Liver (tissue), 9 donors: ENCODE data around the gene SPIRE2. TPM values are rescaled to one million over a fixed set of nuclear protein-coding genes. Genes with fewer than 3 reads are reported as not detected.

Source experiments
- DNase-seq: peaks from one replicate; pipeline ENCODE4 v3.0.0-alpha.2; 2017; ENCODE audit warnings: low spot score
- H3K27ac ChIP-seq, 2 donors: one replicate each; pipeline ENCODE4 v1.7.0; 2013; ENCODE audit warnings: inconsistent platforms in 2 of 2, low read length in 2 of 2, control low read depth in 1 of 2, low read depth in 1 of 2, mild to moderate bottlenecking in 1 of 2
- H3K27me3 ChIP-seq, 4 donors: one replicate each; pipeline versions ENCODE4 v1.6.1 to v1.7.0; 2013; ENCODE audit warnings: low read length in 3 of 4, inconsistent platforms in 1 of 4, mild to moderate bottlenecking in 1 of 4, moderate library complexity in 1 of 4; ENCODE audit not compliant: control insufficient read depth in 4 of 4, insufficient read depth in 4 of 4
- H3K36me3 ChIP-seq, 4 donors: one replicate each; pipeline versions ENCODE4 v1.6.1 to v1.7.0; 2013; ENCODE audit warnings: low read length in 3 of 4, mild to moderate bottlenecking in 3 of 4, low read depth in 1 of 4, moderate library complexity in 1 of 4; ENCODE audit not compliant: control insufficient read depth in 4 of 4, insufficient read depth in 3 of 4
- H3K4me1 ChIP-seq, 4 donors: one replicate each; pipeline versions ENCODE4 v1.6.1 to v1.7.0; 2013; ENCODE audit warnings: low read length in 3 of 4, mild to moderate bottlenecking in 3 of 4, moderate library complexity in 1 of 4; ENCODE audit not compliant: control insufficient read depth in 4 of 4, insufficient read depth in 4 of 4
- H3K4me3 ChIP-seq, 3 donors: one replicate each; pipeline versions ENCODE4 v1.6.1 to v1.7.0; 2013; ENCODE audit warnings: low read length in 3 of 3, control low read depth in 1 of 3, low read depth in 1 of 3, mild to moderate bottlenecking in 1 of 3
- H3K9ac ChIP-seq, 2 donors: one replicate each; pipeline ENCODE4 v1.7.0; 2013; ENCODE audit warnings: low read length in 2 of 2, mild to moderate bottlenecking in 2 of 2, moderate library complexity in 2 of 2, control low read depth in 1 of 2, low read depth in 1 of 2
- H3K9me3 ChIP-seq, 4 donors: one replicate each; pipeline versions ENCODE4 v1.6.1 to v1.7.0; 2013; ENCODE audit warnings: low read length in 3 of 4; ENCODE audit not compliant: control insufficient read depth in 4 of 4
- ATF3 ChIP-seq: IDR thresholded peaks from 2 replicates; pipeline ENCODE4 v1.6.1; 2016; ENCODE audit warnings: antibody characterized with exemption
- CTCF ChIP-seq: fragments of 150-350 bp; IDR thresholded peaks from 2 replicates; pipeline ENCODE4 v1.5.1; 2017; ENCODE audit warnings: improper control_type of control experiment, low read depth, low read length; ENCODE audit not compliant: missing input control
- EGR1 ChIP-seq, 2 donors: IDR thresholded peaks; 2 replicates each; pipeline ENCODE4 v1.6.1; 2016 to 2018; ENCODE audit warnings: antibody characterized with exemption in 2 of 2, low read depth in 2 of 2
- FOXA1 ChIP-seq: IDR thresholded peaks from 2 replicates; pipeline ENCODE4 v1.6.1; 2016; ENCODE audit warnings: antibody characterized with exemption
- FOXA2 ChIP-seq: IDR thresholded peaks from 2 replicates; pipeline ENCODE4 v1.6.1; 2016; ENCODE audit warnings: antibody characterized with exemption
- GABPA ChIP-seq, 2 donors: IDR thresholded peaks in 1 of 2; conservative IDR thresholded peaks in 1 of 2; 2 replicates each; pipeline ENCODE4 v1.6.1; 2016; ENCODE audit warnings: antibody characterized with exemption in 2 of 2, mild to moderate bottlenecking in 1 of 2, moderate library complexity in 1 of 2
- HNF4A ChIP-seq, 2 donors: conservative IDR thresholded peaks; 2 replicates each; pipeline ENCODE4 v1.6.1; 2016; ENCODE audit warnings: antibody characterized with exemption in 2 of 2, mild to moderate bottlenecking in 2 of 2
- HNF4G ChIP-seq: IDR thresholded peaks from 2 replicates; pipeline ENCODE4 v1.6.1; 2016; ENCODE audit warnings: antibody characterized with exemption
- JUND ChIP-seq, 2 donors: IDR thresholded peaks; 2 replicates each; pipeline ENCODE4 v1.6.1; 2016; ENCODE audit warnings: antibody characterized with exemption in 2 of 2
- MAX ChIP-seq: IDR thresholded peaks from 2 replicates; pipeline ENCODE4 v1.6.1; 2016; ENCODE audit warnings: antibody characterized with exemption
- NR2F2 ChIP-seq: IDR thresholded peaks from 2 replicates; pipeline ENCODE4 v1.6.1; 2016; ENCODE audit warnings: antibody characterized with exemption
- RAD21 ChIP-seq, 2 donors: IDR thresholded peaks; 2 replicates each; pipeline ENCODE4 v1.6.1; 2016; ENCODE audit warnings: antibody characterized with exemption in 2 of 2, mild to moderate bottlenecking in 2 of 2
- REST ChIP-seq: IDR thresholded peaks from 2 replicates; pipeline ENCODE4 v1.6.1; 2016; ENCODE audit warnings: antibody characterized with exemption, mild to moderate bottlenecking
- RXRA ChIP-seq, 2 donors: IDR thresholded peaks; 2 replicates each; pipeline ENCODE4 v1.6.1; 2017 to 2018; ENCODE audit warnings: antibody characterized with exemption in 2 of 2, mild to moderate bottlenecking in 1 of 2
- SP1 ChIP-seq: IDR thresholded peaks from 2 replicates; pipeline ENCODE4 v1.6.1; 2018; ENCODE audit warnings: antibody characterized with exemption, mild to moderate bottlenecking
- TAF1 ChIP-seq: conservative IDR thresholded peaks from 2 replicates; pipeline ENCODE4 v1.6.1; 2016; ENCODE audit warnings: antibody characterized with exemption, mild to moderate bottlenecking
- YY1 ChIP-seq: IDR thresholded peaks from 2 replicates; pipeline ENCODE4 v1.6.1; 2016; ENCODE audit warnings: antibody characterized with exemption, mild to moderate bottlenecking
- ZBTB33 ChIP-seq: IDR thresholded peaks from 2 replicates; pipeline ENCODE4 v1.6.1; 2016; ENCODE audit warnings: antibody characterized with exemption
- WGBS: extraction: QIAGEN DNeasy Blood & Tissue Kit; methylation state at CpG from one replicate; pipeline ENCODE4 v1.1.7; 2013; 5-methylcytosine and 5-hydroxymethylcytosine counted together
- polyA plus RNA-seq, 2 donors: library from polyadenylated mRNA; stranded (reverse) in 1 of 2; unstranded in 1 of 2; fragments of 200-250 nt in 1 of 2; fragments of >200 nt in 1 of 2; fragmentation: Nextera tagmentation in 1 of 2; extraction: Ambion mirVana in 1 of 2; gene quantifications; one replicate each; pipeline versions ENCODE4 v1.2.1 to v1.2.3, GENCODE V29; 2013 to 2015
- total RNA-seq, 2 donors: library from RNA; depleted of rRNA; stranded (reverse); fragments of >200 nt; gene quantifications; one replicate each; pipeline ENCODE4 v1.2.3, GENCODE V29; 2014
- donor health status: healthy.
- donor health status: healthy.
- donor health status: healthy.
- donor health status: healthy.
- donor health status: healthy.

The SPIRE2 gene
- total and polyA plus RNA-seq, 4 donors, result 1.7 to 7.2 (median 2.9) TPM

- no peaks in the 10 kb centered on the region for H3K9me3 ChIP-seq
- 98% methylated on average over 6 of the region's 6 CpGs for WGBS
- peaks cover 0 to 6% (median 0%) of the 10 kb centered on the region in 4 donors for H3K4me1 ChIP-seq
- H3K4me3 ChIP-seq, result no peak overlapping the region
- peaks cover 0 to 5% (median 2%) of the 10 kb centered on the region in 4 donors for H3K36me3 ChIP-seq
- H3K27me3 ChIP-seq, result no peaks in the 10 kb centered on the region
- no peak for TF ChIP-seq GABPA (IDR thresholded peaks at IDR 0.05 in 1 of 2, conservative IDR thresholded peaks at IDR 0.05 in 1 of 2)
- no peak for TF ChIP-seq JUND (IDR thresholded peaks at IDR 0.05)
- no peak for TF ChIP-seq ATF3
- no peak for TF ChIP-seq FOXA1
- TF ChIP-seq MAX, result no peak
- no peak for TF ChIP-seq EGR1 (IDR thresholded peaks at IDR 0.05; ENCODE audit: low read depth in 2 of 2)
- no peak for TF ChIP-seq FOXA2
- no peak for TF ChIP-seq RAD21 (IDR thresholded peaks at IDR 0.05)
- TF ChIP-seq SP1, result no peak
- no peak for TF ChIP-seq YY1
- TF ChIP-seq ZBTB33, result no peak
- H3K27ac ChIP-seq, result no peak overlapping the region
- no peak overlapping the region for H3K9ac ChIP-seq
- DNase-seq, result no peak
Observed at GRCh38 chr16:89862732-89863131, 34.5 kb downstream of the SPIRE2 start.

GRCh38 chr16:89863741-89864526 is 35.7 kb downstream of the SPIRE2 start:
- Histone ChIP-seq H3K27ac (peak overlapping the region; percentile 33 to 57), H3K36me3 (peaks cover 0 to 5% (median 2%) of the 10 kb centered on the region in 4 donors), H3K9me3 (peaks cover 0 to 3% (median 1%) of the 10 kb centered on the region in 4 donors), H3K27me3 (no peaks in the 10 kb centered on the region), H3K4me3 (no peak overlapping the region), H3K9ac (peak overlapping the region in 1 of 2 donors; percentile 33), H3K4me1 (peaks cover 0 to 6% (median 0%) of the 10 kb centered on the region in 4 donors)
- TF ChIP-seq RAD21 (IDR thresholded peaks at IDR 0.05) (no peak), ZBTB33 (no peak), HNF4G (no peak), MAX (no peak), RXRA (IDR thresholded peaks at IDR 0.05) (no peak), ATF3 (no peak), YY1 (peak; percentile 80), NR2F2 (no peak), SP1 (peak; percentile 20), FOXA1 (no peak), HNF4A (conservative IDR thresholded peaks at IDR 0.05) (no peak), TAF1 (no peak), CTCF (no peak), EGR1 (IDR thresholded peaks at IDR 0.05; ENCODE audit: low read depth in 2 of 2) (no peak), GABPA (IDR thresholded peaks at IDR 0.05 in 1 of 2, conservative IDR thresholded peaks at IDR 0.05 in 1 of 2) (no peak), REST (no peak)
- DNase-seq, result no peak
- WGBS, result 65% methylated on average over 21 of the region's 21 CpGs
